SHP77 (cell line): ENCODE results near the gene AFM.

Experiments
- DNase-seq, 2 experiments: peaks; one replicate each; lab custom pipeline; 2025; lab: John Stamatoyannopoulos, UW

AFM gene

GRCh38 chr4:73481358-73481757, at the start of gene AFM:
Gene AFM, plus strand, starts transcription at chr4:73481745. Its CDS starts 31 bp downstream, at chr4:73481776.
- DNase-seq, result no peak

- no peak for DNase-seq
Observed at GRCh38 chr4:73431813-73432168, 49.8 kb upstream of the AFM start.

- DNase-seq, result no peak
Observed at GRCh38 chr4:73432169-73433000, 49.2 kb upstream of the AFM start.

- no peak for DNase-seq
Observed at GRCh38 chr4:73433140-73433539, 48.4 kb upstream of the AFM start.

- no peak for DNase-seq
Observed at GRCh38 chr4:73434311-73434710, 47.2 kb upstream of the AFM start.

- no peak for DNase-seq
Observed at GRCh38 chr4:73435984-73436383, 45.6 kb upstream of the AFM start, which contains the start of gene AFP. Gene AFP, plus strand, starts transcription at chr4:73436221. Its CDS starts 42 bp downstream, at chr4:73436263.

GRCh38 chr4:73436674-73437557, 44.6 kb upstream of the AFM start:
- no peak for DNase-seq

- DNase-seq, result no peak
Observed at GRCh38 chr4:73437558-73437956, 44.0 kb upstream of the AFM start.

- DNase-seq, result no peak
Observed at GRCh38 chr4:73438048-73438447, 43.5 kb upstream of the AFM start.

- no peak for DNase-seq
Observed at GRCh38 chr4:73438582-73439215, 42.8 kb upstream of the AFM start.

GRCh38 chr4:73439445-73439844, 42.1 kb upstream of the AFM start:
- DNase-seq, result no peak

GRCh38 chr4:73439991-73440390, 41.6 kb upstream of the AFM start:
- no peak for DNase-seq

GRCh38 chr4:73440653-73441052, 40.9 kb upstream of the AFM start:
- no peak for DNase-seq

- no peak for DNase-seq
Observed at GRCh38 chr4:73442275-73442674, 39.3 kb upstream of the AFM start.

GRCh38 chr4:73443224-73443623, 38.3 kb upstream of the AFM start:
- DNase-seq, result no peak

- DNase-seq, result no peak
Observed at GRCh38 chr4:73445383-73446335, 35.9 kb upstream of the AFM start.

- peak; percentile 65 to 77 for DNase-seq
Observed at GRCh38 chr4:73446336-73446938, 35.1 kb upstream of the AFM start.

GRCh38 chr4:73447671-73448070, 33.9 kb upstream of the AFM start:
- DNase-seq, result no peak

- DNase-seq, result no peak
Observed at GRCh38 chr4:73448448-73449203, 32.9 kb upstream of the AFM start.

- DNase-seq, result peak; percentile 74 to 84
Observed at GRCh38 chr4:73450398-73451004, 31.0 kb upstream of the AFM start.
